Left lung (tissue), 10 donors: ENCODE data around the gene KCNA5. TPM values are rescaled to one million over a fixed set of nuclear protein-coding genes. Genes with fewer than 3 reads are reported as not detected.

Source experiments
- ATAC-seq: fragments of 200-7000 bp; cut with Tn5 transposase; one replicate; pipeline ENCODE4 v1.9.1; 2020; ENCODE audit warnings: moderate library complexity
- DNase-seq, 4 donors: peaks; one replicate each; pipeline ENCODE4 v3.0.0-alpha.2; 2013 to 2020
- H3K27ac ChIP-seq, 2 donors: fragments of 200-600 bp; sonication (generic) in 1 of 2; one replicate each; pipeline versions ENCODE4 v1.5.0 to v1.8.0; 2020 to 2021
- H3K27me3 ChIP-seq, 2 donors: fragments of 200-600 bp; sonication (generic) in 1 of 2; one replicate each; pipeline versions ENCODE4 v1.5.0 to v1.8.0; 2020 to 2021
- H3K36me3 ChIP-seq, 2 donors: fragments of 200-600 bp; sonication (generic) in 1 of 2; one replicate each; pipeline versions ENCODE4 v1.5.0 to v1.8.0; 2020 to 2021
- H3K4me1 ChIP-seq, 2 donors: fragments of 200-600 bp; one replicate each; pipeline ENCODE4 v1.8.0; 2021
- H3K4me3 ChIP-seq, 2 donors: fragments of 200-600 bp; sonication (generic) in 1 of 2; one replicate each; pipeline versions ENCODE4 v1.5.0 to v1.8.0; 2020 to 2021; ENCODE audit warnings: mild to moderate bottlenecking in 1 of 2
- H3K9me3 ChIP-seq, 2 donors: fragments of 200-600 bp; sonication (generic) in 1 of 2; one replicate each; pipeline versions ENCODE4 v1.5.0 to v1.8.0; 2020 to 2021
- intact Hi-C, 2 donors: fragments of 100-400 bp; cut with DNase I; formaldehyde crosslinking; loops; one replicate each; pipeline versions ENCODE4 v1.11.2 to v1.14.2; 2022
- polyA plus RNA-seq, 6 donors: library from polyadenylated mRNA; unstranded; fragments of 120-200 nt; gene quantifications; one replicate each; pipeline ENCODE4 v1.2.1, GENCODE V29; 2013; ENCODE audit not compliant: insufficient read length in 6 of 6
- total RNA-seq, 2 donors: library from RNA; stranded (reverse); fragmentation: NEBNext Ultra II Directional; extraction: Animal tissue kit (Norgen Biotek cat#: 25700); gene quantifications; one replicate each; pipeline ENCODE4 v1.2.1, GENCODE V29; 2021
- TF ChIP-seq, protein P1 (sequence below), 2 donors: fragments of 200-600 bp; sonication (generic) in 1 of 2; IDR thresholded peaks; one replicate each; pipeline versions ENCODE4 v1.5.0 to v1.8.0; 2021; ENCODE audit warnings: antibody characterized with exemption in 2 of 2
- donor health status: DM: no; HTN: yes; CAD: no.
- donor health status: DM: no; HTN: no; CAD: no.

Gene KCNA5
- total and polyA plus RNA-seq, 8 donors, result 0.50 to 1.8 (median 1.1) TPM

- intact Hi-C loops, result no loop called here
- Histone ChIP-seq H3K9me3 (no peaks in the 10 kb centered on the region), H3K4me3 (no peak overlapping the region), H3K27ac (no peak overlapping the region), H3K27me3 (no peaks in the 10 kb centered on the region), H3K36me3 (no peaks in the 10 kb centered on the region), H3K4me1 (no peaks in the 10 kb centered on the region)
- no peak for ATAC-seq
- TF ChIP-seq, protein P1, sequence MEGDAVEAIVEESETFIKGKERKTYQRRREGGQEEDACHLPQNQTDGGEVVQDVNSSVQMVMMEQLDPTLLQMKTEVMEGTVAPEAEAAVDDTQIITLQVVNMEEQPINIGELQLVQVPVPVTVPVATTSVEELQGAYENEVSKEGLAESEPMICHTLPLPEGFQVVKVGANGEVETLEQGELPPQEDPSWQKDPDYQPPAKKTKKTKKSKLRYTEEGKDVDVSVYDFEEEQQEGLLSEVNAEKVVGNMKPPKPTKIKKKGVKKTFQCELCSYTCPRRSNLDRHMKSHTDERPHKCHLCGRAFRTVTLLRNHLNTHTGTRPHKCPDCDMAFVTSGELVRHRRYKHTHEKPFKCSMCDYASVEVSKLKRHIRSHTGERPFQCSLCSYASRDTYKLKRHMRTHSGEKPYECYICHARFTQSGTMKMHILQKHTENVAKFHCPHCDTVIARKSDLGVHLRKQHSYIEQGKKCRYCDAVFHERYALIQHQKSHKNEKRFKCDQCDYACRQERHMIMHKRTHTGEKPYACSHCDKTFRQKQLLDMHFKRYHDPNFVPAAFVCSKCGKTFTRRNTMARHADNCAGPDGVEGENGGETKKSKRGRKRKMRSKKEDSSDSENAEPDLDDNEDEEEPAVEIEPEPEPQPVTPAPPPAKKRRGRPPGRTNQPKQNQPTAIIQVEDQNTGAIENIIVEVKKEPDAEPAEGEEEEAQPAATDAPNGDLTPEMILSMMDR (IDR thresholded peaks at IDR 0.05), result no peak
- DNase-seq, result no peak
Observed at GRCh38 chr12:5072311-5072710, 28.6 kb downstream of the KCNA5 start.

DNA sequence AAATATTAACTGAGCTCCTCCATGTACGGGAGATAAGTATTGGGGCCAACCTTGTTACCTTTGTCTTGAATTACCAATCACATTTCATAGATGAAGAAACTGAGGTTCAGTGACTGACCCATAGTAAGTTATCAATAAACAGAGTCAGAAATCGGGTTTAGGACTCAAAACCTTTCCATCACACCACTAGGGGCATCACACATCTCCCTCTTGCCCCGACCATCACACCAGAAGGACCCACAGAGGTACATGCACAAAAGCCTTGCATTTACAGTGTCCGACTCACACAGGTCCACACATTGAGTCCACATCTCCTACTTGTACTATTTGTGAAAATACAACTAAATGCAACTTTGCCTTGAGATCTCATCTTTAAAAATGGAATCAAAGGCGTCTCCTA lies 29.4 kb downstream of the KCNA5 start:
- H3K4me1 ChIP-seq, result no peaks in the 10 kb centered on the region
- H3K27ac ChIP-seq, result no peak overlapping the region
- DNase-seq, result no peak
- TF ChIP-seq, protein P1 (IDR thresholded peaks at IDR 0.05), result no peak
- no peaks in the 10 kb centered on the region for H3K36me3 ChIP-seq
- no peaks in the 10 kb centered on the region for H3K27me3 ChIP-seq
- no peak for ATAC-seq
- intact Hi-C loops, result no loop called here
- H3K4me3 ChIP-seq, result no peak overlapping the region
- H3K9me3 ChIP-seq, result no peaks in the 10 kb centered on the region

DNA sequence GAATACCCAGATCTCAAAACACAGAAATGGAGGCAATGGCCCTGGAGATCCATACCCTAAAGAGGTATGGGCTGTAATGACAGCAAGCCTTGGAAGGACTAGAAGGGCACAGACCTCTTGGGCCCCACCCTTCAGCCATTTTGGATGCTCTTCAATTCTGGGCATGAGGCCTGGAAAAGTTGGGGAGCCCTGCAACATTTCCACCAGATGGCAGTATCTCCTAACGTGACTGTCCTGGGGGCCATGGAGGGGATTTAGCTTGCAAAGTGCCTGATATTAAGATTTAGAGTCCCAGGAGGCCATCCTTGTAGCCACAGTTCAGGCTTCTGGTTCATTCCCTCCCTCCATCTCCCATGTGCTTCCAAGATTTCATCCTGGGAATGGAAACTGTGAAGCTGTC lies 30.2 kb downstream of the KCNA5 start:
- Histone ChIP-seq H3K36me3 (no peaks in the 10 kb centered on the region), H3K4me1 (no peaks in the 10 kb centered on the region), H3K27ac (no peak overlapping the region), H3K4me3 (no peak overlapping the region), H3K27me3 (no peaks in the 10 kb centered on the region), H3K9me3 (no peaks in the 10 kb centered on the region)
- TF ChIP-seq, protein P1 (IDR thresholded peaks at IDR 0.05), result no peak
- intact Hi-C loops, result no loop called here
- DNase-seq (no peak), ATAC-seq (no peak)

GRCh38 chr12:5076761-5077160 lies 33.1 kb downstream of the KCNA5 start:
- DNase-seq (no peak), ATAC-seq (no peak)
- H3K4me1 ChIP-seq, result no peaks in the 10 kb centered on the region
- H3K27me3 ChIP-seq, result peaks cover 0 to 18% of the 10 kb centered on the region in 2 donors
- no peak overlapping the region for H3K4me3 ChIP-seq
- H3K36me3 ChIP-seq, result no peaks in the 10 kb centered on the region
- no peaks in the 10 kb centered on the region for H3K9me3 ChIP-seq
- TF ChIP-seq, protein P1 (IDR thresholded peaks at IDR 0.05), result no peak
- no peak overlapping the region for H3K27ac ChIP-seq
- intact Hi-C loops, result no loop called here

DNA sequence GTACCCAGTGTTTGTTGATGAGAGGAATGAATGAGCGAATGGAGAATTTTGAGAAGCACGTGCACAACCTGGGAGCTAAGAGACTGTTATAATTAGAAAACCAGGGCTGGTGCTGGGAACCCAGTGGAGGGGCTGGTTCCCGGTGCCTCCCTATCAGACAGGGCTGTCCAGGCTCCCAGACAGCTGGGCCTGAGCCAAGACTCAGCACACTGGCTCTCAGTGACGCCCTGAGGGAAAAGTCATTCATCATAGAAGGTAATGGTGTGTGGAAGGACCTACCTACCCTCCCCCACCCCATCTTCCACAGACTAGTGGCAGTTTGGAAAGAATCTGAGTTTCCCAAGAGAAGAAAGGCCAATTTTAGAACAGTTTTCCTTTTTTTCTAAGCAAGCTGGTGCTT lies 34.7 kb downstream of the KCNA5 start:
- no peak for DNase-seq
- H3K27ac ChIP-seq, result no peak overlapping the region
- H3K4me3 ChIP-seq, result no peak overlapping the region
- H3K27me3 ChIP-seq, result peaks cover 0 to 18% of the 10 kb centered on the region in 2 donors
- TF ChIP-seq, protein P1 (IDR thresholded peaks at IDR 0.05), result no peak
- ATAC-seq, result no peak
- H3K9me3 ChIP-seq, result no peaks in the 10 kb centered on the region
- intact Hi-C loops, result no loop called here
- no peaks in the 10 kb centered on the region for H3K36me3 ChIP-seq
- no peaks in the 10 kb centered on the region for H3K4me1 ChIP-seq
